ENCODE measurements around the gene LNX2. TPM values are rescaled to one million over a fixed set of nuclear protein-coding genes. Genes with fewer than 3 reads are reported as not detected.

LNX2 gene
- total and polyA plus RNA-seq, 11 donors = 3.6 to 18.7 (median 12.7) TPM

DNA sequence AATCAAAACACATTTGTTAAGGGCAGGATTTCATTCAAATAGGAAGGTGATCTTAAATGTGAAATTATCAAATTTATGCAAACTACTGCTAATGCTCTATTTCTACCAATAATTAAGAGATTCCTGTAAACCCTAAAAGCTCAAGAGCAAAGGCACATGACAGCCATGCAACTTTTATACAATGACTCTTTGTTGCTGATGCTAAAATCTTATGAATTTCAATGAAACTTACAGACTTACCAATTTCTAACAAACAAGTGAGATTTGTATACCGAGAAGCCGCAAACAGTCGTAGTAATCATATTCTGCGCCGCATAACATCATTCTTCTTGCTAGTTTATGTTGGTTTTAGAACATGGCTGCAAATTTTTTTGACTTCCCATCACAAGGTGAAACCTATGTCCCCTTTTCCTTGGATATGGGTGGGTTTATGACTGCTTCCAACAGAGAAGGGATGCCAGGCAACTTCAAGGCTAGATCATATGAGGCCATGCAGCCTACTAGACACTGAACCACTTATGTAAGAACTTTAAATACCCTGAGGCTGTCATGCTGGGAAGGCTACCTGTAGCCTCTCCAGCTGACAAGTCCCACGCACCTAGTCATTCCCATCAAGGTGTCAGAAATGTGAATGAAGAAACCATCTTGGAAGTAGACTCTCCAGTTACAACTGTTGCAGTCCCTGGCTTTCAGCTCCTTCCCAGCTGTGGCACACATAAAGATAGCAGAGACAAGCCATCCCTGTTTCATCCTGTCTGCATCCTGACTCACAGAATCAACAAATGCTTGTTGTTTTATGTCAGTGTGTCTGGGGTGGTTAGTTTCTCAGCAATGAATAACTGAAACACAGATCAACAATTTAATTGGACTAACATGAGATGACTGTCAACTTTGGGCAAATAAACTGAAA, 42.0 kb downstream of the LNX2 start:
- 89 to 94% (median 92%) methylated on average over 6 of the region's 6 CpGs for WGBS, 4 donors
- peaks cover 0 to 29% (median 4%) of the 10 kb centered on the region in 9 donors for H3K36me3 ChIP-seq
- peak in 1 of 4 donors; percentile 28 for ATAC-seq
- DNase-seq = no peak
- no peaks in the 10 kb centered on the region for H3K9me3 ChIP-seq
- H3K27me3 ChIP-seq = no peaks in the 10 kb centered on the region
- no peak overlapping the region for H3K27ac ChIP-seq
- peaks cover 0 to 10% (median under 1%) of the 10 kb centered on the region in 12 donors for H3K4me1 ChIP-seq
- no peak overlapping the region for H3K4me3 ChIP-seq
- TF ChIP-seq, protein P1, sequence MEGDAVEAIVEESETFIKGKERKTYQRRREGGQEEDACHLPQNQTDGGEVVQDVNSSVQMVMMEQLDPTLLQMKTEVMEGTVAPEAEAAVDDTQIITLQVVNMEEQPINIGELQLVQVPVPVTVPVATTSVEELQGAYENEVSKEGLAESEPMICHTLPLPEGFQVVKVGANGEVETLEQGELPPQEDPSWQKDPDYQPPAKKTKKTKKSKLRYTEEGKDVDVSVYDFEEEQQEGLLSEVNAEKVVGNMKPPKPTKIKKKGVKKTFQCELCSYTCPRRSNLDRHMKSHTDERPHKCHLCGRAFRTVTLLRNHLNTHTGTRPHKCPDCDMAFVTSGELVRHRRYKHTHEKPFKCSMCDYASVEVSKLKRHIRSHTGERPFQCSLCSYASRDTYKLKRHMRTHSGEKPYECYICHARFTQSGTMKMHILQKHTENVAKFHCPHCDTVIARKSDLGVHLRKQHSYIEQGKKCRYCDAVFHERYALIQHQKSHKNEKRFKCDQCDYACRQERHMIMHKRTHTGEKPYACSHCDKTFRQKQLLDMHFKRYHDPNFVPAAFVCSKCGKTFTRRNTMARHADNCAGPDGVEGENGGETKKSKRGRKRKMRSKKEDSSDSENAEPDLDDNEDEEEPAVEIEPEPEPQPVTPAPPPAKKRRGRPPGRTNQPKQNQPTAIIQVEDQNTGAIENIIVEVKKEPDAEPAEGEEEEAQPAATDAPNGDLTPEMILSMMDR (IDR thresholded peaks at IDR 0.05) = no peak
- TF ChIP-seq POLR2A (IDR thresholded peaks at IDR 0.05) = no peak
- intact Hi-C loops (cut with DNase I) = no loop called here

DNA sequence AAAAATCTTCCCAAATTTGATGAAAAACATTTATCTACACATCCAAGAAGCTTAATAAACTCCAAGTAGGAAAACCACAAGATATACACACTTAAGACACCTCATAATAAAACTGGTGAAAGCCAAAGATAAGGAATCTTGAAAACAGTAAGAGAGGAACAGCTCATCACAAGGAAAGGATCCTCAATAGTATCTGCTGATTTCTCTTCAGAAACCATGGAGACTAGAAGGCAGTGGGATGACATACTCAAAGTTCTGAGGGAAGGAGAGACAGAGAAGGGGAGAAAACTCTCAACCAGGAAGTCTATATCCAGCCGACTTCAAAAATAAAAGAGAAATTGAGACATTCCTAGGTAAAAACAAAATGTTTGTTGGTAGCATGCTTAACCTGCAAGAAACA, 45.7 kb downstream of the LNX2 start:
- no peaks in the 10 kb centered on the region for H3K27me3 ChIP-seq
- H3K9me3 ChIP-seq = no peaks in the 10 kb centered on the region
- intact Hi-C loops (cut with DNase I) = loop anchor here in 1 of 10 donors (5.0 kb wide), 1 partner anchor 43 kb away; no protein-coding TSS in a partner anchor
- no peak for ATAC-seq
- H3K36me3 ChIP-seq = peaks cover 0 to 14% (median 0%) of the 10 kb centered on the region in 9 donors
- H3K4me3 ChIP-seq = no peak overlapping the region
- TF ChIP-seq, protein P1 (IDR thresholded peaks at IDR 0.05) = no peak
- no peak for TF ChIP-seq POLR2A (IDR thresholded peaks at IDR 0.05)
- H3K27ac ChIP-seq = no peak overlapping the region
- 93 to 98% (median 95%) methylated on average over 1 of the region's 1 CpG for WGBS, 4 donors
- peaks cover 0 to 9% (median 2%) of the 10 kb centered on the region in 12 donors for H3K4me1 ChIP-seq
- no peak for DNase-seq

GRCh38 chr13:27573265-27573664, 47.1 kb downstream of the LNX2 start:
- ATAC-seq = no peak
- no peaks in the 10 kb centered on the region for H3K9me3 ChIP-seq
- intact Hi-C loops (cut with DNase I) = loop anchor here in 1 of 10 donors (5.0 kb wide), 1 partner anchor 44 kb away; no protein-coding TSS in a partner anchor
- WGBS, 4 donors = 78 to 88% (median 82%) methylated on average over 2 of the region's 2 CpGs
- no peak for TF ChIP-seq POLR2A (IDR thresholded peaks at IDR 0.05)
- TF ChIP-seq, protein P1 (IDR thresholded peaks at IDR 0.05) = no peak
- no peak for DNase-seq
- peaks cover 0 to 23% (median 9%) of the 10 kb centered on the region in 9 donors for H3K36me3 ChIP-seq
- no peak overlapping the region for H3K27ac ChIP-seq
- H3K4me3 ChIP-seq = no peak overlapping the region
- H3K4me1 ChIP-seq = peaks cover 0 to 7% (median under 1%) of the 10 kb centered on the region in 12 donors
- no peaks in the 10 kb centered on the region for H3K27me3 ChIP-seq

GRCh38 chr13:27572234-27572901, 48.0 kb downstream of the LNX2 start:
- no peak for DNase-seq
- intact Hi-C loops (cut with DNase I) = loop anchor here in 1 of 10 donors (5.0 kb wide), 1 partner anchor 45 kb away; no protein-coding TSS in a partner anchor
- Histone ChIP-seq H3K9me3 (no peaks in the 10 kb centered on the region), H3K4me3 (no peak overlapping the region), H3K27ac (no peak overlapping the region), H3K36me3 (peaks cover 0 to 24% (median 18%) of the 10 kb centered on the region in 9 donors), H3K27me3 (no peaks in the 10 kb centered on the region), H3K4me1 (peaks cover 0 to 7% (median 0%) of the 10 kb centered on the region in 12 donors)
- no peak for TF ChIP-seq POLR2A (IDR thresholded peaks at IDR 0.05)
- TF ChIP-seq, protein P1 (IDR thresholded peaks at IDR 0.05) = no peak
- no peak for ATAC-seq
